K562 (cell line): Measurements from ENCODE around the gene ZNF582. TPM values are rescaled to one million over a fixed set of nuclear protein-coding genes. Genes with fewer than 3 reads are reported as not detected.

Experiments used
- CHD4 ChIP-seq: fragments of 200-600 bp; sonication (generic); IDR thresholded peaks from 3 replicates; pipeline ENCODE4 v1.6.1; 2012; ENCODE audit warnings: low read depth, mild to moderate bottlenecking, mixed read lengths, low read length, inconsistent platforms; ENCODE audit not compliant: insufficient read depth, insufficient replicate concordance, poor library complexity, severe bottlenecking
- CREB3L1 ChIP-seq: fragments of 450-650 bp; IDR thresholded peaks from 2 replicates; pipeline ENCODE4 v1.6.1; 2014; ENCODE audit warnings: low read depth, mild to moderate bottlenecking, moderate library complexity, borderline replicate concordance
- ETS1 ChIP-seq: conservative IDR thresholded peaks from 2 replicates; pipeline ENCODE4 v1.6.1; 2011; ENCODE audit warnings: low read depth, mild to moderate bottlenecking, low read length; ENCODE audit not compliant: control insufficient read depth
- EZH2 ChIP-seq: IDR thresholded peaks from 2 replicates; pipeline ENCODE4 v1.6.1; 2012; ENCODE audit warnings: low read depth, mild to moderate bottlenecking, inconsistent platforms, low read length, borderline replicate concordance
- GABPB2 ChIP-seq: fragments of 250-450 bp; sonication (Bioruptor Pico); conservative IDR thresholded peaks from 2 replicates; pipeline ENCODE4 v1.5.1; 2021; ENCODE audit warnings: mild to moderate bottlenecking
- GATAD2A ChIP-seq: fragments of 450-650 bp; IDR thresholded peaks from 2 replicates; pipeline ENCODE4 v1.6.1; 2017
- HCFC1 ChIP-seq: IDR thresholded peaks from 2 replicates; pipeline ENCODE4 v1.6.1; 2012; ENCODE audit warnings: low read depth, low read length, improper control_type of control experiment
- HDAC3 ChIP-seq: fragments of 450-650 bp; IDR thresholded peaks from 2 replicates; pipeline ENCODE4 v1.6.1; 2018; ENCODE audit warnings: borderline replicate concordance, mild to moderate bottlenecking, moderate library complexity; ENCODE audit not compliant: partially characterized antibody
- IRF1 ChIP-seq: sonication (generic); formaldehyde crosslinking; IDR thresholded peaks from 2 replicates; pipeline ENCODE4 v1.8.0; 2022; ENCODE audit warnings: missing genetic modification reagents, mild to moderate bottlenecking, borderline replicate concordance
- MAFK ChIP-seq: IDR thresholded peaks from 2 replicates; pipeline ENCODE4 v1.6.1; 2011; ENCODE audit warnings: low read length, improper control_type of control experiment
- MAX ChIP-seq: sonication (generic); formaldehyde crosslinking; IDR thresholded peaks from 2 replicates; pipeline ENCODE4 v1.9.0; 2022; ENCODE audit warnings: mild to moderate bottlenecking, missing genetic modification reagents
- NCOA1 ChIP-seq: fragments of 450-650 bp; IDR thresholded peaks from 2 replicates; pipeline ENCODE4 v1.6.1; 2016; ENCODE audit warnings: low read depth
- PHTF2 ChIP-seq: fragments of 250-450 bp; sonication (Bioruptor Pico); IDR thresholded peaks from 2 replicates; pipeline ENCODE4 v1.5.0; 2021; ENCODE audit warnings: mild to moderate bottlenecking
- POLR2A ChIP-seq: fragments of 450-650 bp; conservative IDR thresholded peaks from 2 replicates; pipeline ENCODE4 v1.6.1; 2016
- PPARD ChIP-seq: fragments of 250-450 bp; sonication (Bioruptor Pico); IDR thresholded peaks from 2 replicates; pipeline ENCODE4 v1.8.0; 2022; ENCODE audit warnings: inconsistent platforms, mild to moderate bottlenecking, moderate library complexity
- SLC30A9 ChIP-seq: fragments of 250-450 bp; sonication (Bioruptor Pico); IDR thresholded peaks from 2 replicates; pipeline ENCODE4 v1.8.0; 2022; ENCODE audit warnings: mild to moderate bottlenecking, moderate library complexity
- SMC3 ChIP-seq: conservative IDR thresholded peaks from 2 replicates; pipeline ENCODE4 v1.6.1; 2011; ENCODE audit warnings: low read depth, low read length, improper control_type of control experiment; ENCODE audit not compliant: insufficient read depth
- SPI1 ChIP-seq: IDR thresholded peaks from 2 replicates; pipeline ENCODE4 v1.6.1; 2011; ENCODE audit warnings: low read depth, low read length, control low read depth, borderline replicate concordance
- STAT5A ChIP-seq: IDR thresholded peaks from 2 replicates; pipeline ENCODE4 v1.6.1; 2012; ENCODE audit warnings: low read length, inconsistent platforms, borderline replicate concordance
- TFAP4 ChIP-seq: sonication (generic); formaldehyde crosslinking; IDR thresholded peaks from 2 replicates; pipeline ENCODE4 v1.8.0; 2022; ENCODE audit warnings: missing genetic modification reagents, mild to moderate bottlenecking, moderate library complexity, borderline replicate concordance
- ZNF212 ChIP-seq: fragments of 450-650 bp; formaldehyde crosslinking; IDR thresholded peaks from 2 replicates; pipeline ENCODE4 v1.4.0; 2020; ENCODE audit warnings: mild to moderate bottlenecking
- polyA plus RNA-seq, 8 experiments: library from polyadenylated mRNA; depleted of rRNA in 4 of 8; stranded (reverse) in 5 of 8; unstranded in 3 of 8; fragments of >200 nt; fragmentation: Nextera tagmentation in 2 of 8; fragmentation: Illumina TruSeq in 1 of 8; extraction: Ambion mirVana in 2 of 8; extraction: Trizol in 1 of 8; gene quantifications; 2 replicates each; pipeline versions ENCODE4 v1.2.1 to v1.2.3, GENCODE V29; 2011 to 2014; ENCODE audit warnings: inconsistent platforms in 1 of 8, missing spikeins in 1 of 8
- total RNA-seq, 7 experiments: library from RNA; depleted of rRNA in 6 of 7; stranded (reverse); fragments of >200 nt in 6 of 7; fragmentation: Illumina TruSeq in 2 of 7; extraction: Trizol in 2 of 7; gene quantifications; 2 replicates each; pipeline versions ENCODE4 v1.2.1 to v1.2.3, GENCODE V29; 2011 to 2021; ENCODE audit warnings: low replicate concordance in 1 of 7

The ZNF582 gene
- total and polyA plus RNA-seq, 9 of the 15 experiments (the other 6 are each of a cell fraction or from before 2014, with no cell fraction given), result 0.72 to 3.3 (median 1.6) TPM

- TF ChIP-seq TFAP4 (CRISPR knock-in tag), result peak; percentile 66; the same call in 1 of the 2 replicates
- no peak for TF ChIP-seq PHTF2 (CRISPR knock-in tag)
- TF ChIP-seq POLR2A, result peak; percentile 78
- TF ChIP-seq SMC3, result 0 out of 2 replicates have a peak, but pooled peaks have one; percentile 18
- peak; percentile 37; the same call in 1 of the 2 replicates for TF ChIP-seq MAX (CRISPR knock-in tag)
- TF ChIP-seq HCFC1, result peak; percentile 87
- peak; percentile 94 for TF ChIP-seq ETS1
- 0 out of 2 replicates have a peak, but pooled peaks have one; percentile 20 for TF ChIP-seq NCOA1
- TF ChIP-seq SLC30A9 (CRISPR knock-in tag), result no peak
- no peak for TF ChIP-seq IRF1 (CRISPR knock-in tag)
- TF ChIP-seq HDAC3, result no peak
- peak; percentile 30 for TF ChIP-seq CHD4
- no peak for TF ChIP-seq PPARD (CRISPR knock-in tag)
- no peak for TF ChIP-seq ZNF212 (CRISPR knock-in tag)
- no peak for TF ChIP-seq STAT5A
- no peak for TF ChIP-seq MAFK
- TF ChIP-seq GATAD2A, result peak; percentile 94
- TF ChIP-seq SPI1, result no peak
- peak; percentile 95 for TF ChIP-seq CREB3L1
- no peak for TF ChIP-seq GABPB2
- TF ChIP-seq EZH2, result no peak
These were observed at the start of gene ZNF582 (continued) for GRCh38 chr19:56393119-56394012.
